ENCODE measurements around the gene CEP41. TPM values are rescaled to one million over a fixed set of nuclear protein-coding genes. Genes with fewer than 3 reads are reported as not detected.

CEP41 gene
- total and polyA plus RNA-seq, 10 of the 15 experiments (the other 5 are each of a cell fraction or from before 2014, with no cell fraction given) = 11.4 to 43.0 (median 24.7) TPM

- ChIA-PET POLR2A (no interaction called here), SMC1A (ENCODE audit: uncharacterized antibody, unreplicated experiment) (no interaction called here), CTCF (no interaction called here), RAD21 (ENCODE audit: unreplicated experiment) (no interaction called here)
- Histone ChIP-seq H3K27ac (ENCODE audit: control insufficient read depth, insufficient read depth) (no peak overlapping the region), H3K4me3 (no peak overlapping the region), H3K36me3 (ENCODE audit: control insufficient read depth in 2 of 2, insufficient read depth in 2 of 2, low read length in 1 of 2) (peaks cover 0 to 5% of the 10 kb centered on the region in 2 experiments; a peak in 2 of 4 replicates), H4K20me1 (ENCODE audit: control insufficient read depth, insufficient read depth) (no peaks in the 10 kb centered on the region), H3K4me2 (ENCODE audit: control insufficient read depth, insufficient read depth) (no peak overlapping the region), H3K4me1 (ENCODE audit: control insufficient read depth, insufficient read depth, low read length) (no peaks in the 10 kb centered on the region), H3K27me3 (replicated peaks in 1 of 2; ENCODE audit: control insufficient read depth in 2 of 2, insufficient read depth in 2 of 2, low read length in 1 of 2) (no peaks in the 10 kb centered on the region), H3K9me3 (replicated peaks; ENCODE audit: control insufficient read depth, insufficient read depth, low read length) (no peaks in the 10 kb centered on the region), H2AFZ (ENCODE audit: control insufficient read depth, low read depth, low read length) (no peak overlapping the region), H3K9ac (ENCODE audit: control insufficient read depth, insufficient read depth, low read length) (no peak overlapping the region), H3K79me2 (ENCODE audit: control insufficient read depth, insufficient read depth, low read length) (no peaks in the 10 kb centered on the region)
- TF ChIP-seq, protein P1, sequence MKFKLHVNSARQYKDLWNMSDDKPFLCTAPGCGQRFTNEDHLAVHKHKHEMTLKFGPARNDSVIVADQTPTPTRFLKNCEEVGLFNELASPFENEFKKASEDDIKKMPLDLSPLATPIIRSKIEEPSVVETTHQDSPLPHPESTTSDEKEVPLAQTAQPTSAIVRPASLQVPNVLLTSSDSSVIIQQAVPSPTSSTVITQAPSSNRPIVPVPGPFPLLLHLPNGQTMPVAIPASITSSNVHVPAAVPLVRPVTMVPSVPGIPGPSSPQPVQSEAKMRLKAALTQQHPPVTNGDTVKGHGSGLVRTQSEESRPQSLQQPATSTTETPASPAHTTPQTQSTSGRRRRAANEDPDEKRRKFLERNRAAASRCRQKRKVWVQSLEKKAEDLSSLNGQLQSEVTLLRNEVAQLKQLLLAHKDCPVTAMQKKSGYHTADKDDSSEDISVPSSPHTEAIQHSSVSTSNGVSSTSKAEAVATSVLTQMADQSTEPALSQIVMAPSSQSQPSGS (IDR thresholded peaks at IDR 0.05; ENCODE audit: low read length) = no peak
- no peak for TF ChIP-seq ZNF687 (IDR thresholded peaks at IDR 0.05)
- BruUV-seq (replicated peaks) = no TSS peak
- intact Hi-C loops (cut with micrococcal nuclease; ENCODE audit: unreplicated experiment) = loop anchor here (5.0 kb wide), 1 partner anchor 173 kb away; no protein-coding TSS in a partner anchor
- FAIRE-seq = no peak
- no peak for ATAC-seq
- in situ Hi-C loops (cut with MboI) = no loop called here
- DNase-seq (ENCODE audit: low read depth, low spot score) = no peak
These were observed 25.8 kb downstream of the CEP41 start for GRCh38 chr7:130415006-130415405.

All from GM12878 (cell line).